Glomerular endothelial cell (primary cell): ENCODE results near the gene WNT9A. TPM values are rescaled to one million over a fixed set of nuclear protein-coding genes. Genes with fewer than 3 reads are reported as not detected.

ENCODE experiments used
- total RNA-seq: library from RNA; depleted of rRNA; stranded (reverse); fragments of >200 nt; gene quantifications from 2 replicates; pipeline ENCODE4 v1.2.3, GENCODE V29; 2015

WNT9A gene
- total RNA-seq, 1 donor from 2014 or later: 3.7 TPM

Other genes with a start within 250 kb of the WNT9A start
- 20.7 and 24.8 TPM in 2 replicates for gene JMJD4, start 212.6 kb downstream of the WNT9A start, total RNA-seq
- 30.9 and 40.1 TPM in 2 replicates for gene SNAP47, start 212.5 kb downstream of the WNT9A start, total RNA-seq
- gene PRSS38, start 132.3 kb downstream of the WNT9A start, total RNA-seq: not detected in 2 replicates
- not detected in 2 replicates for gene WNT3A, start 59.1 kb upstream of the WNT9A start, total RNA-seq
- gene ARF1, start 134.8 kb upstream of the WNT9A start, total RNA-seq: 424 and 563 TPM in 2 replicates
- 18.2 and 21.3 TPM in 2 replicates for gene C1orf35, start 155.4 kb upstream of the WNT9A start, total RNA-seq
- 62.3 and 90.3 TPM in 2 replicates for gene MRPL55, start 161.4 kb upstream of the WNT9A start, total RNA-seq
- 312 and 398 TPM in 2 replicates for gene GUK1, start 192.3 kb upstream of the WNT9A start, total RNA-seq
- gene GJC2, start 202.0 kb upstream of the WNT9A start, total RNA-seq: 0.53 TPM in 1 of 2 replicates, not detected in the other
- gene IBA57, start 217.9 kb upstream of the WNT9A start, total RNA-seq: 2.6 and 7.2 TPM in 2 replicates